Astrocyte of the spinal cord (primary cell): Measurements from ENCODE around the gene COL13A1.

Experiments used
- DNase-seq: peaks from one replicate; pipeline ENCODE4 v3.0.0; 2011; ENCODE audit warnings: low read depth, low spot score
- H3K4me3 ChIP-seq: 2 replicates; pipeline ENCODE4 v1.5.1; 2011; ENCODE audit warnings: low read depth, mild to moderate bottlenecking, low read length, moderate library complexity
- in situ Hi-C: cut with HindIII; loops from 2 replicates; pipeline ENCODE4 v1.10.0; 2017; ENCODE audit warnings: low sequenced_read_pairs
- TF ChIP-seq, protein P1 (sequence below): IDR thresholded peaks from 2 replicates; pipeline ENCODE4 v1.5.1; 2012; ENCODE audit warnings: low read depth, mild to moderate bottlenecking, low read length, inconsistent platforms

The COL13A1 gene

DNA sequence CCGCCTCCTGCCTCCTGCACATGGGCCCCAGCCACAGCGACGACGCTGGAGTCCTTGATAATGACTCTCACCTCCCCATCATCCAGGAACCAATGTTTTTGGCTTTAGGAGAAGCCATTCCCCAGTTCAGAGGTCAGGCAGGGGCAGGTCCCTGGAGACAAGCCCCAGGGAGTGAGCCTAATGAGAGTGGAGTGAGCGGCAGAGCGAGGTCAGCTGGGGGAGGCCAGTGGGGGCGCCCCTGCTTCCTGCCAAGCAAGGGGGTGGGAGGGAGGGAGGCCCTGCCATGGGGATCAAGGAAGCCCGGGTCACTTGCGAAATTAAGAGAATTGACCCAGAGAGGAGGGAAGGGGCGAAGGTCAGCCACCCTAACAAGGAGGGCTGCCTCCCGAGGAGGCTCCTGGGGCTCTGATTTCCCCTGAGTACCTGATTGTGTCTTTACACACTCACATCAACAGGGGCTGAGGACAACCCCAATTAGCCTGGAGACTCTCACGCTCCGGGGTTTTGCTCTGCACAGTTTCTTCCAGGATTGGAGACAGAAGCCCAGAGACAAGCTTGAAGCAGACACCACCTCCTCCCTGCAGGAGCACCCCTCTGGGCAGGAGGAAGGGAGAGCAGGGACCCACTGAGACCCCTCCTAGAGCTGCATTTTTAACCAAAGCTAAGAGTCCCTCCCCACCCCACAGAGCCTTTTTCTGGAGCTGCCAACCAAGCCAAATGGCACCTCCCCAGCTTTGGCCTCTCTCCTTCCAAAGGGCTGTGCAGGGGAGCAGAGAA is 112.1 kb downstream of the COL13A1 start:
- no peak overlapping the region for H3K4me3 ChIP-seq
- in situ Hi-C loops: no loop called here
- TF ChIP-seq, protein P1, sequence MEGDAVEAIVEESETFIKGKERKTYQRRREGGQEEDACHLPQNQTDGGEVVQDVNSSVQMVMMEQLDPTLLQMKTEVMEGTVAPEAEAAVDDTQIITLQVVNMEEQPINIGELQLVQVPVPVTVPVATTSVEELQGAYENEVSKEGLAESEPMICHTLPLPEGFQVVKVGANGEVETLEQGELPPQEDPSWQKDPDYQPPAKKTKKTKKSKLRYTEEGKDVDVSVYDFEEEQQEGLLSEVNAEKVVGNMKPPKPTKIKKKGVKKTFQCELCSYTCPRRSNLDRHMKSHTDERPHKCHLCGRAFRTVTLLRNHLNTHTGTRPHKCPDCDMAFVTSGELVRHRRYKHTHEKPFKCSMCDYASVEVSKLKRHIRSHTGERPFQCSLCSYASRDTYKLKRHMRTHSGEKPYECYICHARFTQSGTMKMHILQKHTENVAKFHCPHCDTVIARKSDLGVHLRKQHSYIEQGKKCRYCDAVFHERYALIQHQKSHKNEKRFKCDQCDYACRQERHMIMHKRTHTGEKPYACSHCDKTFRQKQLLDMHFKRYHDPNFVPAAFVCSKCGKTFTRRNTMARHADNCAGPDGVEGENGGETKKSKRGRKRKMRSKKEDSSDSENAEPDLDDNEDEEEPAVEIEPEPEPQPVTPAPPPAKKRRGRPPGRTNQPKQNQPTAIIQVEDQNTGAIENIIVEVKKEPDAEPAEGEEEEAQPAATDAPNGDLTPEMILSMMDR: no peak
- DNase-seq: no peak

DNA sequence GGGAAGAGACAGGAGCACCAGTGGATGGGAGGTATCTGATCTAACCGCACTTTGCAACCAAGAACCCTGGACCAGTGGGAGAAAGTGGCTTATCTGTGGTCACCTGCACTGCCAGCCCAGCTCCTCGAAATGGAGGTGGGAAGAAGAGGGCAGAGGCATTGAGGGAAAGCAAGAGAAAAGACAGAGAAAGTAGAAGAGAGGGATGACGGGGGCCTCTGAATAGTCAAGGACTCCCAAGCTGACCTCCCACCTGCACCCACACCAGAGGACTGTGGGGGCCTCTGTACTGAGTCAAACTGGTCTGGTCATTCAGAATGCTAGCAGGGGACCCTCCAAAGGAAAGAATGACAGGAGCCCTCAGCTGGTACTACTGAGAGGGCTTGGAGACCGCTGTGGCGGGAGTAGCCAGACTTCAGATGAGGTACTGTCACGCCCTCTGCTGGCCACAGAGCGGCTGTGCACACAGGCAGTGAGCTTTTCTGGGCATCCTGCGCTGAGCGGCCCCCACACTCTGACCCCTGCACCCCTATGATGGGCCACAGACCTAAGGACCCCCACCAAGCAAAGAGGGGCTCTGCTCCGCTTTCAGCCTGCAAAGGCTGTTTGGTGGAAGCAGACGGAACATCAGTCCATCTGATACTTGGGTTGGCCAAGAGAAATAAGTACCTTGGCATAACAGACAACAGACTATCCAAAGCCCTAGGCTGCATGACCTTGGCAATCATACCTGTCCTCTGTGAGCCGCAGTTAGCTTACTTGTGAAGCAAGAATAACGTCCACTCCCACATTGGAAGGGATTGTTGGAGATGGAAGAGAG is 112.9 kb downstream of the COL13A1 start:
- H3K4me3 ChIP-seq: no peak overlapping the region
- in situ Hi-C loops: no loop called here
- peak; percentile 65 for DNase-seq
- TF ChIP-seq, protein P1: peak; percentile 92

DNA sequence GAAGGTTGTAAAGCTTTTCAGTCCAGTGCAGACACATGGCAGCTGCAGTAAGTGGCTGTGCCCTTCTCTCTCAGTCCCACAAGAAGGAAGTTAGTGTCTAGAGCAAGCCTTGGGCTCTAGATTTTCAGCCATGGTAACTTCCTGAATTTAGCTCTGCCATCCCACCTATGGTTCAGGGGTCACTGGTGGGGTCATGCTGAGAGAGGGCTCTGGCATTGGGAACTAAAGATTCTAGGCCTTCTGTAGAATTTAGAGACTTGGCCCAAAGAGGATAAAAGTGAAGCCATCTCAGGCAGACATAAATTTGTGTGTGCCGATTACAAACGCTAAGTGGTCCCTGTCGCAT is 113.5 kb downstream of the COL13A1 start:
- no peak overlapping the region for H3K4me3 ChIP-seq
- in situ Hi-C loops: no loop called here
- TF ChIP-seq, protein P1: no peak
- no peak for DNase-seq

DNA sequence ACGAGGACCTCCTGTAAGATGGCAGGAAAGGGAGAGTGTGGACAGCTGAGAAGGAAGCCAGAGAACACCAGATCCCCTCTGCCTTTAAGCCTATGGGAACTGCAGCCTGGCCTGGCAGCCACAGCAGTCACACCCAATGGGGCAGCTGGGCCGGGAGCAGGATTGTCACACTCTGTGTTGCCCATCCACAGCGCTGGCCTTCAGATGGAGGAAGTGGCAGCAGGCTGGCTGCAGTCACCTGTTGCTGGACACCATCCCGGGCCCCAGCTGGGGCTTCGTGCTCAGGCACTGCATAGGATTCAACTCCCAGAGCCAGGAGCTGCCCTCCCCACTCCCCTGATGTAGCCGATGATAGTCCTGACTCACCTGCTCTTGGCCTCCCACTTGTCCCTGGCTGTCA is 114.4 kb downstream of the COL13A1 start:
- TF ChIP-seq, protein P1: no peak
- in situ Hi-C loops: no loop called here
- DNase-seq: no peak
- no peak overlapping the region for H3K4me3 ChIP-seq

DNA sequence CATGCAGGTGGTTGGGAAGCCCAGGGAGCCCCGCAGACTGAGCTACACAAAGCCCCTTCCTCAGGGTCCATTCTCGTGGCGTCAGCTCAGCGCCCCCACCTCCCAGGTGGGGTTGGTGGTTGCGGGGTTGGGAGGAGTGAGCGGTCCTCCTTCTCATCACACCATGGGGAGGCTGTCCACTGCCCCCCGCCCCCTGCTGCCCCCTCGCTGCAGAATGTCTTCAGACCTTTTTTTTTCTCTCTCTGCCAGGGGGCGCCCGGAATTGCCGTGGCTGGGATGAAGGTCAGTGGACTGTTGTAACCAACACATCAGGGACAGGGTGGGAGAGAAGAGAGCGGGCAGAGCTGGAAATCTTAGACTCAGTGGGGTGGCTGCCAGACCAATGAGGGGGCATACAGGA is 116.3 kb downstream of the COL13A1 start:
- TF ChIP-seq, protein P1: no peak
- no peak for DNase-seq
- no peak overlapping the region for H3K4me3 ChIP-seq
- in situ Hi-C loops: no loop called here

DNA sequence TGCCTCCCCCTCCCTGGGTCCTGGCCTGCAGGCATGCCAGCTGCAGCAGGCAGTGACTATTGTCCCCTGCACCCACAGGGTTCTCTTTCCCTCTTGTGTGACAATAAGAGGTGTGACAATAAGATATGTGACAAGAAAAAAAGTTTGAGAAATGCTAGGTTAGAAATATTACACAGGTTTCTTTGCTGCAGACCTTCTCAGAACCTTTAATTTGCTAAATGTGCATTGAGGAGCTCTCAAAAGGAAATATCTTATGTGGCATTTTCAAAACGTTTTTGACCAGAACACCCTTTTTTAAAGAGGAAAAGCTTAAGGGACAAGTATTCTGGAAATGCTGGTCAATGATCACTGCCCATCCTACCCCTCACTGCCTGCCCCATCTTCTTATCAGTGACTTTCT is 117.5 kb downstream of the COL13A1 start:
- DNase-seq: no peak
- in situ Hi-C loops: no loop called here
- TF ChIP-seq, protein P1: no peak
- H3K4me3 ChIP-seq: no peak overlapping the region
